Measurements from ENCODE around the gene CADPS2.

CADPS2 gene

GRCh38 chr7:122584676-122585251 is 301.5 kb downstream of the CADPS2 start:
- DNase-seq, result no peak

DNA sequence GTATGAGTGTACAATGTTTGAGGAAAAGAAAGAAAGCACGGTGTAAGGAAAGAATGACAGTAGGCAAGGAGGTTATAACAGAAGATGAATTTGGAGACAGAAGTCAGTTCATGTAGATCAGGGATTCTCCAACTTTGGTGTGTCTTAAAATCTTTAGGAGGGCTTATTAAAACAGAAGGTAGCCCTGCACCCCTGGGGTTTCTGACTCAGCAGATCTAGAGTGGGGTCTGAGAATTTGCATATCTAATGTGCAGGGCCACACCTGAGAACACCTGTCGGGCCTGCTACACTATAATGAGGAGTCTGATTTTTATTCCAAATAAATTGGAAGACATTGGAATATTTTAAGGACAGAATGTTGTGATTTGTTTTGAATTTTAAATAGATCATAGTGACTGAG is 307.9 kb downstream of the CADPS2 start:
- no peak for DNase-seq

- no peak for DNase-seq
These were observed 308.7 kb downstream of the CADPS2 start for GRCh38 chr7:122577449-122578003.

GRCh38 chr7:122572706-122573105 is 313.6 kb downstream of the CADPS2 start:
- no peak for DNase-seq

- DNase-seq, result no peak
These were observed 324.9 kb downstream of the CADPS2 start for GRCh38 chr7:122561326-122561725.

DNA sequence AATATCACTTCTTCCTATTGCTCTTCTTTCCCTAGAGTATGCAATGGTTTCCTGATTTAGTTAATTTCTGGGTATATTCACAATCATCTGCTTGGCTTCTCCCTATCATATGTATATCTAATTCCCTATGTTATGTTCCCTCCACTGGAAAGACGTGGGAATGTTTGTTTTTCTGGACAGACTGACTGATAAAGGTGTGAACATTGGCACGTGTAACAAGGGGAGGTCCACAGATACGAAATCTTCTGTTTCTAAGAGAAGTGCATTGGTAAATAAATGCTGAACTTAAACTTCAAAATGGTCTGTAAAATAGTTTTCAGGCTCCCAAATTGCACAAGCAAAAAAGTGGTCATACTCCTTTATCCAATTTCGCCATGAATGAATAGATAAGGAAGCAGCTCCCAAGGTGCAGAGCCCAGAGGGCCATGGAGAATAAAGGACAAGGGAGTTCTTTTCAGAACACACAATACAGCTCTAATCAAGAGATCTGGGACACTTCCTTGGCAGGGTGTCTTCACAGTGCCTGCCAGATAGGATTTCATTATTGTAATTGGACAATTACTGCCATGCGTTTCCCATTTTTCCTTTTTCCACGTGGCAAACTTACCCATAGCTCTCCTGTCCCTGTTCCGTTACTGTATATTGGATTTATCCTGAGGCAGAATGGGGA is 329.3 kb downstream of the CADPS2 start:
- no peak for DNase-seq

DNA sequence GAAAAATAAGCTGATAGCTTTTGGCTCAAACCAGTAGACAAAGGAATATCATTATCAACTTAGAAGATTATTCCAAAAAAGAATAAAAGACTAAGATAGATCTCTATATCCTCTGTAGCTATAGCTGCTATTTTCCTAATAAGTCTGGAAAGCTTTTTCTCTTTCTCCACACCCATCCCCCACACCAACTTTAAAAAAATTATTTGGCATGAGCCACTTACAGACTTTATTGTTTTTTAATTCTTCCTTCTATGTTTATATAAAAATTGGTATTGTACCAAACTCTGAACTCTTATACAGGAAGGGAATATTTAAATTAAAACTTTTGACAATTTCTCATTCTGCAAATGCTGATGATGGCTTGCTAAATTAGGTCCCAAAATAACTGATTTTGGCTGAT is 330.0 kb downstream of the CADPS2 start:
- DNase-seq, result no peak

DNA sequence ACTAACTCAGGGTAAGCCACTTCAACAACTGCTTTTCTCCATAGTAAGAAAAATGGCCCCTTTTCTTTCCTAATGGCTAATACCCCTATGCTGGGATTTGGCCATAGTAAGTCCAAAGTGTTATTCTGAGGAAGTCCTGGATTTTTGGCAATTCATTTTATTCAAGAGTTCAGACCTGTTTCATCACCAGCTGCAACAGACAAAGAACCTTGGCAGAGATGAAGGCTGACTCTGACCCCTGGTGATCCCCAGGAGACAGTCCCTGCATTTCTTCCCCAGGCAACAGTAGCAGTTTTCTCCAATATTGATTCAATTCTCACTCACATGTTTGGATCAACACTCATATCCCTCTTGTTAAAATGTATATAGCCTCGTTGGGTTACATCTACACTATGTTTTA is 332.5 kb downstream of the CADPS2 start:
- no peak for DNase-seq

DNA sequence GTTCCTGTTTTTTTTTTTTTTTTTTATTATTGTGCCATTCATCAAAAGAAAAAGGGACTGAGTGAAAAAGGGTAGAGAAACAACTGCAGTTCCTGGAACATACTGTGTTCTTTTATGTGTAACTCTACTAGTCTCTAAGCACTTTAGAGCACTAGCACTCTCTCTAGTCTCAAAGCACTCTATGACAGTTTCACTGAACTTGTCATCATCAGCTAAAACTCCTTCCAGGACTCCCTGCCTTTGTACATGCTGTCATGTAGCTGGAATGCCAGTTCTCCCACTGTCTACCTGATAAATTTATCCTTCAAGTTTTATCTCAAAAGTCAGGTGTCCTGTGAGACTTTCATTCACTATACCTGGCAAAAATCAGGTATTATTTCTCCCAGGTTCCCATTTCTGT is 333.5 kb downstream of the CADPS2 start:
- DNase-seq, result no peak

DNA sequence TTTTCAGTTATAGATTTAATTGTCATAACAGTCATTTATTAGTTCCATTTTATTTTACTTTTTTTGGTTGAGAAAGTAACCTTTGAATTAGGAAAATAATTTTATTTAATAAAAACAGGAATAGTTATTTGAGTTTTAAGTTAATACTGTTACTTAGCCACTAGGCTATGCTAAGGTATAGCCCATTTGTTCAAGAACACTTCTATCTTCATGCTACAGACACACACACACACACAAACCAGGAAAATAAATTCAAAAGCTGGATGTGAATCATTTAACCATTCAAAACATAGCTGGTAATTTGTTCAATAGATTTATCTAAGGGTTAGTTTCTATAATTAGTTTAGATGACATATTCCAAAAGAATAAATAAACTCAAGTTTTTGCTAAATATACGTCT is 335.7 kb downstream of the CADPS2 start:
- DNase-seq, result no peak

GRCh38 chr7:122549578-122549977 is 336.7 kb downstream of the CADPS2 start:
- DNase-seq, result no peak

- DNase-seq, result no peak
These were observed 339.8 kb downstream of the CADPS2 start for GRCh38 chr7:122546496-122546895.

DNA sequence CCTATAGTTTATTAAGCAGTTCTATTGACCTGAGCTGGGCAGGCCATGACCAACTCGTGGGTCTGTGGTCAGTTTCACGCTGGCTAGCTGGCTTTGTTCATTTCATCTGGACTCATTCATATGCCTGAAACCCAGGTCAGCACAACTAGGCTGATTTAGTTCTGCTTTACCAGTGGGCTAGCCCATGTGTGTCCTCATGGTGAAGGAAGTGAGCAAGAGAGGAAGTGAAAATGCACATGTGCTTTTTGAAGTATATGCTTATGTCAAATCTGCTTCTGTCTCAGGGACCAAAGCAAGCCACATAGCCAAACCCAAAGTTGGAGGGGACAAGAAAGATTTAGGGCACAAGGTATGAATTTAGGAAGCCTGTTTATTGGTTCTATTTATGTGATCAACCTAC is 341.8 kb downstream of the CADPS2 start:
- no peak for DNase-seq

DNA sequence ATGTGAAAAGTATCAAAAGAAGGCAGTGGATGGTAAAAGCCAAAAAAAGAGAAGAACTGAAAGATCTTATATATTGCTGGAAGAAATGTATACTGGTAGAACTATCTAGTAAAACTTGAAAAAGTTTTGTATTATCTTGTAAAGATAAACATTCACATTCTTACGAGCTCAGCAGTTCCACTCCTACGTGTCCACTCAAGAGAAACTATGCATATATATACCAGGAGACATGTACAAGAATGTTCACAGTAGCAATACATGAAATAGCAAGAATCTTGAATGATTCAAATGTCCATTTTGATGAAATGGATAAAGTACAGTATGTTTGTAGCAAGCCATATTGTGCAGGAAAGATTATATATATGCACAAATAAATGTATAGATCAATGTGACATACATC is 342.4 kb downstream of the CADPS2 start:
- no peak for DNase-seq

DNA sequence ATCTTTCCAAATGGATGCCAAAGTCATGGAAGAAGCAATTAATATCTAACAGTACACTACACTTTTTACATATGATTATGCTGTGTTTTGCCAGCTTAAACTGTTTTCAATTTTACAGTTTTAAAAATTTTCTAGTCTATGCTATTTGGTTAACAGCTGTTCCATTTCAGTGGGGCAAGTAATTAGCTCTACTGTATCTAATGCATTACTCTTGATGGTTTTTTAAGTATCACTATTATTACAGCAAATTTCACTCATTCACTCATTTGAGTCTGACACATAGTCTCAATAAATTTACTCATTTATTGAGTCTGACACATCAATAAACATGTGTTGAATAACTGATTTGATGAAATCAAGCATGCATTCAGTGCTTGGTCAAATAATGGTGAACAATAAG is 343.1 kb downstream of the CADPS2 start:
- DNase-seq, result no peak

DNA sequence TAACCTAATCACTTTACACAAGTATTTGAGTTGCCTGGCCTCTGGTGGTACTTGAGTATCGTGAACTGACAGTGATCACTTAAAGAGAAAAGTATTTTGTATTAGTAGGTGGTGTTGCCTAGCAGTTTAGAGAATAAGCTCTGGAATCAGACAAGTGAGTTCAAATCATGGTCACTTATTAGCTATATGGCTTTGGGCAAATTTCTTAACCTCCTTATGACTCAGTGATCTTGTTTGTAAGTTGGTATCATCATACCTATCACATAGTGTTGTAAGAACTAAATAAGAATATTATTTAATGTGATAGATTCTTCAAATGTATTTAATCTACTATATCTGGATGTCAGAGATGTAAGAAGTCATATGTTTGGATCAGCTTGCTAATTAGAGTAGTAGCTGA is 351.2 kb downstream of the CADPS2 start:
- no peak for DNase-seq

DNA sequence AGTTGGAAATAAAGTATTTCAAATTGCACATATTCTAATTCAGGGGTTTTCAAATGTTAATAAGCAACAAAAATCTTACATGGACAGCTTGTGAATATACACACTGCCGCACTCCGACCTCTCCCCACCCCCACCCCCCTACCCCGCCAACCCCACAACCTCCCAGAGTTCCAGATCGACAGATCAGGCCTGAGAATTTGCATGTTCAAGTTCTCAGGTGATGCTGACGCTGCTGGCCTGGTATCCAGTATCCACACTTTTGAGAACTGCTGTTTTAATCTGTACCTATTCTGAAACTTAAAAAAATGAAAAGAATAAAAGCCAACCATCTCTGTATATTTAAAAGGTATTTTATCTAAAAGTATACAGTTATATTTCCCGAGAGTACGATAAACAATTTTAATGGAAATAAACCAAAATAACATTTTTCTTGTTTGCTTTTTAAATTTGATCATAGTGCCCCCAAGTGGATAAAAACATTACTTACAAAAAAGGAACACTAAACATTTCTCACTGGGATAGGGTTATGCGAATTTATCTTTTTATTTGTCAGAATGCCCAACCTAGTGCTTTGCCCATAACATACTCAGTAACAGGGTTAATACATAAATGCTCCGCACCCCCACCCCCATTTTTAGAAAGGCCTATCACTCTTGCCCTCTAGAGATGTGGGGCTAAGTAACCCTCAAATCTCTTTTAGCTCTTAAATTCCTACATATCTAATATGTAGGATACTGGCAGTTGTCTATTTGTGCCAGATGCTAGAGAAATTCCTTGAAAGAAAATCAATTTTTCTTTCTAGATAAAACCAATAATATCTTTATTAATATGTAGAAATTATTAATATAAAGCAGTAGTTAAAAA is 353.6 kb downstream of the CADPS2 start:
- DNase-seq, result no peak

DNA sequence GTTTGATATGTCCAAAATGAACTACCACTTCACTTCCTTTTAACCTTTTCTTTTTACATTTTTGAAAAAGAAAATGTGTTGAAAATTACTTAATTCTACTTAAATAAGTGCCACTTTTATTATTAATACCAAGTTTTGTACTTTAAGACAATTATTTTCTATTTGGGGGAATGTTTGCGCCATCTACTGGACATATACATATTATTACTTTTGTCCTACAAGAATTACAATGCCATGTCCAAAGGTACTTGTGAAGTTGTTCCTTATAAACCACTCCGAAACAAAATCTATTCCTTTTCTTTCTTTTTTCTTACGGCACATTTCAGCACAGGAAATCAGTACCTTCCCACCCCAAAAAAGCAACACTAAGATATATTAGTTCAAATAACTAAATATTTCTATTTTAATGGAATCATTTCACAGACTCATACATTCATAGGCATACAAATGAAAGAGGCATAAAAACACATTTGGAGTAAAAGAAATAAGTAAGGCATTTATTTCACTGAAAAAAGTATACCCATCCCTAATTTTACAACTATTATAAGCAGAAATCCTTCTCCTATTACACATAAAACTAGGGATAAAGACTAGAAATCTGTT is 357.3 kb downstream of the CADPS2 start:
- DNase-seq, result no peak

- DNase-seq, result no peak
These were observed 360.9 kb downstream of the CADPS2 start for GRCh38 chr7:122525355-122525754.

DNA sequence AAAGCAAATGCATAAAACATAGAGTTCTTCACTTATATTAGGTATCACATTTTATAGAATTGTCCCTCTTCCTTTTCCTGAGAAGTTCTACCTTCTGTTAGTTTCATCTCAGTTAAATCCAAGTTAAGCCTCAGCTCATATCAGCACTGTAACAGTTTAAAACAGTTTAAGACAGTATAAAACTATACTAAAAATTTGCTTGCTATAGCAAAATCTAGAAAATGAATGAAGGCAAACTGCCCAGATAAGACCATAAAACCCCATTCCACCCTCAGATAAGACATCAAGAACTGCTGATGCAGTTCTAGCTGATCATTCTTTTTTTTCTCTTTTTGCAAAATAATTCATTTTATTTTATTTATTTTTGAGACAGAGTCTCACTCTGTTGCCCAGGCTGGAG is 364.5 kb downstream of the CADPS2 start:
- no peak for DNase-seq

DNA sequence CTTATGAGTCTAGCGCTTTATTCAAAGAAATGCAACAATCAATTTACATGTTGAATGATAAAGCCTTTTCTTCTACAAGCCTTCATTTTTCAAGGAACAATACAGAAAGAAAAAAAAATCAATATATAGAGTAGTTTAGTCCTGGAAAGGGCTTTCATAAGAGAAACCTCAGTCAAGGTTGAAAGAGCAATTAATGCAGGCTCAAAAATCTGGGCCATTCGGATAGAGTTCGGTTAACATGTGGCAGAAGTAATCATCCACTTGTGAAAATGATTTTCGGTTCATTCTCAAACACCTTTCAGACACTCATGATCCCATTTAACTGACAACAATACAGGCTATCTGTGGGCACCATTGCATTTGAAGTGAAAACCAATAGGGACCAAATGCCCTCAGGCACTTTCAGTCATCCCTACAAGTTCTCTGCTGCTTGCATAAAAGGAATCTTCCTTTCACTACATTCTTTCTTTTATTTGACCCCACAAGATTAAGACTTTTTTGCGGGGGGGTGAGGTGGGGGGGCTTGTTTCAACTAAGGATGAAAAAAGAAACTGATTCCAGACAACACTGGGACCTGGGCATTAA is 365.2 kb downstream of the CADPS2 start:
- DNase-seq, result no peak

DNA sequence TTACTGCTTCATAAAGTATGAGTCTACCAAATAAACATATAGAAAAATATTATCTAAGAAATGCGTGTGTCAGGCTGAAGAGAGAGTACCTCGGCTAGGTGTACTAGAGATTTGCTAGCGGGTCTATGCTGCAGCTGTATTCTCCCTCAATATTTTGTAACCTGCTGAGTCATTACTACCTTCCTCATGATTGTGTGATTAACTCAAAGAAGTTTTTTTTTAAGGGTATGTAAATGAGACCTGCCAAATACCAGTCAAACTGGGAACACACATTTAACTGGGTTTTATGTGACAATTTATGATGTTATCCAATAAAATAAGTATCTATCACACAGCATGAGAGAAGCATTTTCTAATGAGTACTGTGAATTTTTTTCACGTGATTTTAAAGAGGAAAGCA is 367.8 kb downstream of the CADPS2 start:
- no peak for DNase-seq

DNA sequence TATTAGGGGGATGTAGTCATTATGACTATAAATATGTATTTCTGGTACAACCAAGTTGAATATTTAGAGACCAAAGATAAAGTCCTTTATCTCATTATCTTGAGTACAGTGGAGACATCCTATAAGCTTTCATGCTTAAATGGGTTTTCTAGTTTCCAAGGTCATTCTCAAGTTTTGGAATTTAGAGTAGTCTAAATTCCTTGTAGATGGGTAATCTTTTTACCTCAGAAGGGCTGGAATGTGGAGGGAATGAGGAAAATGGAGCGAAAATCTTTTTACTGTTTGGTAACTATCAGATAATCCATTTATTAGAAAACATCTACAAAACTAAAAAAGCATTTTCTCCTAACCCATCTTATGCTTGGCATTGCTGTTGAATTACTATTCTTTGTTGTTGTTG is 368.7 kb downstream of the CADPS2 start:
- no peak for DNase-seq
